GM08714 (cell line): ENCODE measurements around the gene BMAL2.

Source experiments
- H3K4me3 ChIP-seq: fragments of 200-500 bp; sonication (Bioruptor generic); 2 replicates; pipeline ENCODE4 v1.5.1; 2014; ENCODE audit warnings: mild to moderate bottlenecking, low read length, inconsistent platforms
- ZNF274 ChIP-seq: IDR thresholded peaks from 2 replicates; pipeline ENCODE4 v1.6.1; 2012; ENCODE audit warnings: mild to moderate bottlenecking, low read depth, low read length

Gene BMAL2

GRCh38 chr12:27361372-27361771 is 28.7 kb downstream of the BMAL2 start:
- H3K4me3 ChIP-seq = no peak overlapping the region
- TF ChIP-seq ZNF274 = no peak

- TF ChIP-seq ZNF274 = no peak
- no peak overlapping the region for H3K4me3 ChIP-seq
Observed at GRCh38 chr12:27366621-27367020, 34.0 kb downstream of the BMAL2 start.

- no peak overlapping the region for H3K4me3 ChIP-seq
- TF ChIP-seq ZNF274 = no peak
Observed at GRCh38 chr12:27367078-27367477, 34.4 kb downstream of the BMAL2 start.

- no peak for TF ChIP-seq ZNF274
Observed at GRCh38 chr12:27382171-27382795, 49.6 kb downstream of the BMAL2 start.

More at GRCh38 chr12:27382171-27382795, 49.6 kb downstream of the BMAL2 start:
- no peak overlapping the region for H3K4me3 ChIP-seq
